Stimulated activated CD4-positive, alpha-beta T cell treated with anti-CD3 and anti-CD28 coated beads, TNF-alpha, amount 100 ng/mL, for 1 hour (primary cell): ENCODE results near the gene PARP6.

Experiments used
- DNase-seq, 3 donors: peaks; one replicate each; pipeline ENCODE4 v3.0.0-alpha.2; 2020; ENCODE audit warnings: low read depth in 3 of 3, low spot score in 1 of 3

PARP6 gene

GRCh38 chr15:72272213-72272996 is at the start of gene PARP6:
Gene PARP6 (minus strand): TSS chr15:72272554. CDS start chr15:72267477, 5,077 bp downstream.
- peak; percentile 93 to 98 (median 98) for DNase-seq

GRCh38 chr15:72319985-72320671 is 47.8 kb upstream of the PARP6 start, which contains the start of gene CELF6:
Gene CELF6 (minus strand): TSS chr15:72320157. CDS start chr15:72319874, 283 bp downstream.
- DNase-seq = peak; percentile 28 to 43 (median 33)

GRCh38 chr15:72319360-72319984 is 47.1 kb upstream of the PARP6 start:
- peak in 1 of 3 donors; percentile 19 for DNase-seq

- DNase-seq = no peak
Observed at GRCh38 chr15:72318408-72318942, 46.1 kb upstream of the PARP6 start.

- DNase-seq = no peak
Observed at GRCh38 chr15:72315706-72316370, 43.5 kb upstream of the PARP6 start.

- DNase-seq = no peak
Observed at GRCh38 chr15:72313881-72314280, 41.5 kb upstream of the PARP6 start.

GRCh38 chr15:72313448-72313840 is 41.1 kb upstream of the PARP6 start:
- DNase-seq = no peak

GRCh38 chr15:72312605-72313447 is 40.5 kb upstream of the PARP6 start:
- peak; percentile 5 to 38 (median 18) for DNase-seq

GRCh38 chr15:72307026-72307425 is 34.7 kb upstream of the PARP6 start:
- no peak for DNase-seq

GRCh38 chr15:72306211-72306785 is 33.9 kb upstream of the PARP6 start:
- peak in 1 of 3 donors; percentile 6 for DNase-seq

- no peak for DNase-seq
Observed at GRCh38 chr15:72304596-72304995, 32.2 kb upstream of the PARP6 start.

GRCh38 chr15:72302955-72303354 is 30.6 kb upstream of the PARP6 start:
- DNase-seq = no peak

GRCh38 chr15:72289597-72290325 is 17.4 kb upstream of the PARP6 start:
- DNase-seq = no peak

GRCh38 chr15:72288796-72289596 is 16.6 kb upstream of the PARP6 start:
- no peak for DNase-seq

- DNase-seq = peak in 2 of 3 donors; percentile 15 to 33
Observed at GRCh38 chr15:72285927-72286516, 13.7 kb upstream of the PARP6 start.

GRCh38 chr15:72285402-72285801 is 13.0 kb upstream of the PARP6 start:
- no peak for DNase-seq

- no peak for DNase-seq
Observed at GRCh38 chr15:72284781-72285180, 12.4 kb upstream of the PARP6 start.

GRCh38 chr15:72281713-72282112 is 9.4 kb upstream of the PARP6 start:
- no peak for DNase-seq
